Hair follicular keratinocyte (primary cell): ENCODE results near the gene CAPN13. TPM values are rescaled to one million over a fixed set of nuclear protein-coding genes. Genes with fewer than 3 reads are reported as not detected.

ENCODE experiments used
- total RNA-seq: library from RNA; depleted of rRNA; stranded (reverse); fragments of >200 nt; gene quantifications from 2 replicates; pipeline ENCODE4 v1.2.3, GENCODE V29; 2015

CAPN13 gene
- not detected in 2 replicates for total RNA-seq

GRCh38 chr2:30807249-30807648 is at the start of gene CAPN13:
TSS of gene CAPN13 (minus strand) at chr2:30807446. CDS start at chr2:30787325, 20,121 bp downstream.

